Pancreas (tissue), 10 donors: Measurements from ENCODE around the gene IL11RA. TPM values are rescaled to one million over a fixed set of nuclear protein-coding genes. Genes with fewer than 3 reads are reported as not detected.

Experiments used
- ATAC-seq, 4 donors: fragments of 200-7000 bp; cut with Tn5 transposase; one replicate each; pipeline versions ENCODE4 v1.8.0 to v1.9.1; 2020; ENCODE audit warnings: mild to moderate bottlenecking in 4 of 4, moderate library complexity in 4 of 4
- DNase-seq, 6 donors: peaks; one replicate each; pipeline ENCODE4 v3.0.0-alpha.2; 2020
- FAIRE-seq: peaks from 2 replicates; lab custom pipeline; 2012; peaks lifted over from hg19 to GRCh38; lab: Jason Lieb, UNC
- H3K27ac ChIP-seq, 4 donors: fragments of 200-600 bp; sonication (generic); 1 replicate in 3 of 4; 2 replicates in 1 of 4; pipeline versions ENCODE4 v1.5.0 to v1.8.0; 2020
- H3K27me3 ChIP-seq, 4 donors: fragments of 200-600 bp; one replicate each; pipeline ENCODE4 v1.8.0; 2021
- H3K36me3 ChIP-seq, 3 donors: fragments of 200-600 bp; sonication (generic) in 1 of 3; one replicate each; pipeline versions ENCODE4 v1.5.0 to v1.8.0; 2020 to 2021
- H3K4me1 ChIP-seq, 3 donors: fragments of 200-600 bp; one replicate each; pipeline ENCODE4 v1.8.0; 2021
- H3K4me3 ChIP-seq, 4 donors: fragments of 200-600 bp; sonication (generic) in 2 of 4; one replicate each; pipeline versions ENCODE4 v1.5.0 to v1.8.0; 2020 to 2021
- H3K9me3 ChIP-seq, 4 donors: fragments of 200-600 bp; one replicate each; pipeline ENCODE4 v1.8.0; 2021
- WGBS, 2 donors: extraction: QIAGEN DNeasy Blood & Tissue Kit; methylation state at CpG; one replicate each; pipeline ENCODE4 v1.1.7; 2013; 5-methylcytosine and 5-hydroxymethylcytosine counted together
- intact Hi-C, 3 donors: fragments of 100-400 bp; cut with DNase I; formaldehyde crosslinking; loops; one replicate each; pipeline versions ENCODE4 v1.11.1 to v1.14.2; 2022
- polyA plus RNA-seq, 2 donors: library from polyadenylated mRNA; stranded (reverse); fragments of 200-250 nt; gene quantifications; one replicate each; pipeline ENCODE4 v1.2.3, GENCODE V29; 2013
- total RNA-seq, 6 donors: library from RNA; stranded (reverse); fragmentation: NEBNext Ultra II Directional in 4 of 6; extraction: Animal tissue kit (Norgen Biotek cat#: 25700) in 4 of 6; gene quantifications; one replicate each; pipeline versions ENCODE4 v1.2.1 to v1.2.4, GENCODE V29; 2021 to 2023
- TF ChIP-seq, protein P1 (sequence below), 4 donors: fragments of 200-600 bp; sonication (generic) in 3 of 4; IDR thresholded peaks; one replicate each; pipeline versions ENCODE4 v1.5.0 to v1.8.0; 2021; ENCODE audit warnings: antibody characterized with exemption in 4 of 4
- donor health status: healthy with polysubstance abuse.
- donor health status: DM: no; HTN: no; CAD: no; lungs with moderate emphysema.
- donor health status: DM: no; HTN: no; CAD: no.
- donor health status: control.
- donor health status: control.
- donor health status: Bipolar disorder and iron deficiency.
- donor health status: DM: yes; HTN: yes; CAD: no.
- donor health status: DM: no; HTN: no; CAD: no.
- donor health status: DM: no; HTN: no; CAD: no.
- donor health status: DM: yes; HTN: yes; CAD: no.

Gene IL11RA
- total and polyA plus RNA-seq, 8 donors, result 4.1 to 30.0 (median 7.3) TPM

DNA sequence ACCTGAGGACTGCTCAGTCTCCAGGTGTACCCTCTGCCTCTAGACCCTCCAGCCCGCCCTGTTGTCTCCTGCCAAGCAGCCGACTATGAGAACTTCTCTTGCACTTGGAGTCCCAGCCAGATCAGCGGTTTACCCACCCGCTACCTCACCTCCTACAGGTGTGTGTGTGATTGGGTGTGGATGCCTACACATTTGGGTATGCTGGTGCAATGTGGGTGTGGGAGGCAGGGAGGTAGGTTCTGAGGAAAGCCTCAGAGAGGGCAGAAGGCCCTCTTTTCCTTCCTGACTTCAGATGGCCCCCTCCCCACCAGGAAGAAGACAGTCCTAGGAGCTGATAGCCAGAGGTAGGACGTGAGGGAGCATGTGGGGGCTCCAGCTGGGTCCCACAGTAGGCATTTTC lies 5.0 kb downstream of the IL11RA start:
- Histone ChIP-seq H3K27me3 (no peaks in the 10 kb centered on the region), H3K9me3 (no peaks in the 10 kb centered on the region), H3K27ac (no peak overlapping the region), H3K4me1 (peaks cover 9 to 28% (median 15%) of the 10 kb centered on the region in 3 donors), H3K4me3 (no peak overlapping the region), H3K36me3 (no peaks in the 10 kb centered on the region)
- TF ChIP-seq, protein P1, sequence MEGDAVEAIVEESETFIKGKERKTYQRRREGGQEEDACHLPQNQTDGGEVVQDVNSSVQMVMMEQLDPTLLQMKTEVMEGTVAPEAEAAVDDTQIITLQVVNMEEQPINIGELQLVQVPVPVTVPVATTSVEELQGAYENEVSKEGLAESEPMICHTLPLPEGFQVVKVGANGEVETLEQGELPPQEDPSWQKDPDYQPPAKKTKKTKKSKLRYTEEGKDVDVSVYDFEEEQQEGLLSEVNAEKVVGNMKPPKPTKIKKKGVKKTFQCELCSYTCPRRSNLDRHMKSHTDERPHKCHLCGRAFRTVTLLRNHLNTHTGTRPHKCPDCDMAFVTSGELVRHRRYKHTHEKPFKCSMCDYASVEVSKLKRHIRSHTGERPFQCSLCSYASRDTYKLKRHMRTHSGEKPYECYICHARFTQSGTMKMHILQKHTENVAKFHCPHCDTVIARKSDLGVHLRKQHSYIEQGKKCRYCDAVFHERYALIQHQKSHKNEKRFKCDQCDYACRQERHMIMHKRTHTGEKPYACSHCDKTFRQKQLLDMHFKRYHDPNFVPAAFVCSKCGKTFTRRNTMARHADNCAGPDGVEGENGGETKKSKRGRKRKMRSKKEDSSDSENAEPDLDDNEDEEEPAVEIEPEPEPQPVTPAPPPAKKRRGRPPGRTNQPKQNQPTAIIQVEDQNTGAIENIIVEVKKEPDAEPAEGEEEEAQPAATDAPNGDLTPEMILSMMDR (IDR thresholded peaks at IDR 0.05), result no peak
- no peak for FAIRE-seq
- 92 to 96% methylated on average over 5 of the region's 5 CpGs for WGBS, 2 donors
- intact Hi-C loops, result no loop called here
- no peak for DNase-seq
- no peak for ATAC-seq

GRCh38 chr9:34658461-34658860 lies 6.5 kb downstream of the IL11RA start:
- ATAC-seq (no peak), DNase-seq (no peak), FAIRE-seq (no peak)
- Histone ChIP-seq H3K27ac (no peak overlapping the region), H3K36me3 (no peaks in the 10 kb centered on the region), H3K4me3 (no peak overlapping the region), H3K9me3 (no peaks in the 10 kb centered on the region), H3K4me1 (peaks cover 5 to 15% (median 9%) of the 10 kb centered on the region in 3 donors), H3K27me3 (no peaks in the 10 kb centered on the region)
- WGBS, 2 donors, result 87 to 91% methylated on average over 14 of the region's 14 CpGs
- intact Hi-C loops, result no loop called here
- TF ChIP-seq, protein P1 (IDR thresholded peaks at IDR 0.05), result no peak

GRCh38 chr9:34659592-34660253 lies 7.7 kb downstream of the IL11RA start:
- intact Hi-C loops, result no loop called here
- DNase-seq (peak in 2 of 6 donors; percentile 58 to 74), ATAC-seq (peak in 2 of 4 donors; percentile 4 to 44), FAIRE-seq (no peak)
- Histone ChIP-seq H3K27me3 (no peaks in the 10 kb centered on the region), H3K27ac (no peak overlapping the region), H3K36me3 (no peaks in the 10 kb centered on the region), H3K4me3 (no peak overlapping the region), H3K4me1 (peaks cover 5 to 7% (median 5%) of the 10 kb centered on the region in 3 donors), H3K9me3 (no peaks in the 10 kb centered on the region)
- TF ChIP-seq, protein P1 (IDR thresholded peaks at IDR 0.05), result no peak
- WGBS, 2 donors, result 68 to 73% methylated on average over 8 of the region's 8 CpGs

- no peak for ATAC-seq
These were observed 10.7 kb downstream of the IL11RA start, which contains the start of gene CCL27 for GRCh38 chr9:34662526-34663302. TSS of gene CCL27 (minus strand) at chr9:34662657. CDS start at chr9:34662633, 24 bp downstream.

More at GRCh38 chr9:34662526-34663302, 10.7 kb downstream of the IL11RA start, which contains the start of gene CCL27:
- H3K36me3 ChIP-seq, result no peaks in the 10 kb centered on the region
- intact Hi-C loops, result no loop called here
- H3K27me3 ChIP-seq, result no peaks in the 10 kb centered on the region
- no peak within 1 kb of the TSS for H3K27ac ChIP-seq
- TF ChIP-seq, protein P1 (IDR thresholded peaks at IDR 0.05), result no peak
- no peak within 1 kb of the TSS for H3K4me3 ChIP-seq
- no peaks in the 10 kb centered on the region for H3K4me1 ChIP-seq
- no peaks in the 10 kb centered on the region for H3K9me3 ChIP-seq
- DNase-seq (no peak), FAIRE-seq (no peak)
- 87 to 98% methylated on average over 4 of the region's 4 CpGs for WGBS, 2 donors
